NCI-H82 (cell line): ENCODE measurements around the gene CSTPP1.
A peak's percentile ranks its signal among the peaks of the same experiment; 100 is the strongest.
"Not testable (repeated sequence)": the region's sequence is repeated elsewhere in the genome, so short reads cannot be mapped to it uniquely, and the experiment has no call there.

Source experiments
- DNase-seq: peaks from one replicate; lab custom pipeline; 2025; lab: John Stamatoyannopoulos, UW

The CSTPP1 gene

DNA sequence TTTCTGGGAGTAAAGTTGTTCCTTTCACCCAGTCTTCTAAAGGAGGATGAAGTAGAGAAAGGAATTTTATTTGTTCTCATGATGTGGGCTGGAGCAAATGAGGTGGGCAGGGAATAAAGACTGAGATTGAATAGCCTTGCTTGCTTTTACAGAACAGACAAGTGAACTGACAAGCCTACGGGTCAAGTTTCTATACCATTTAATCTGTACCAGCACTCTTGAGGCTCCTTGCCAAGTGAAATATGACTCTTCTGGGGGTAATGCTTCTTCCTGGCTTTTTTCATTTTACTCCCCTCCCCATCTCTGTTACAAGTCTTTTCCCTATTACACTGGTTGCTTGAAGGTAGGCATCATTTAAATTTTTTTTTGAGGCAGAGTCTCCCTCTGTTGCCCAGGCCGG, 54.8 kb downstream of the CSTPP1 start:
- no peak for DNase-seq

DNA sequence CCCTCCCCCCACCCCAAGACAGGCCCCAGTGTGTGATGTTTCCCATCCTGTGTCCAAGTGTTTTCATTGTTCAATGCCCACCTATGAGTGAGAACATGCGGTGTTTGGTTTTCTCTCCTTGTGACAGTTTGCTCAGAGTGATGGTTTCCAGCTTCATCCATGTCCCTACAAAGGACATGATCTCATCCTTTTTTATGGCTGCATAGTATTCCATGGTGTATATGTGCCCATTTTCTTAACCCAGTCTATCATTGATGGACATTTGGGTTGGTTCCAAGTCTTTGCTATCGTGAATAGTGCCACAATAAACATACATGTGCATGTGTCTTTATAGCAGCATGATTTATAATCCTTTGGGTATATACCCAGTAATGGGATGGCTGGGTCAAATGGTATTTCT, 55.8 kb downstream of the CSTPP1 start:
- not testable (repeated sequence) for DNase-seq

DNA sequence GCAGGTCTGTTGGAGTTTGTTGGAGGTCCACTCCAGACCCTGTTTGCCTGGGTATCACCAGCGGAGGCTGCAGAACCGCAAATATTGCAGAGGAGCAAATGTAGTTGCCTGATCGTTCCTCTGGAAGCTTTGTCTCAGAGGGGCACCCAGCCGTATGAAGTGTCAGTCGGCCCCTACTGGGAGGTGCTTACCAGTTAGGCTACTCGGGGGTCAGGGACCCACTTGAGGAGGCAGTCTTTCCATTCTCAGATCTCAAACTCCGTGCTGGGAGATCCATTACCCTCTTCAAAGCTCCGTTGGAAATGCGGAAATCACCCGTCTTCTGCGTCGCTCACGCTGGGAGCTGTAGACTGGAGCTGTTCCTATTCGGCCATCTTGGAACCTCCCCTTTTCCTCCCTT, 61.2 kb downstream of the CSTPP1 start:
- DNase-seq: not testable (repeated sequence)

DNA sequence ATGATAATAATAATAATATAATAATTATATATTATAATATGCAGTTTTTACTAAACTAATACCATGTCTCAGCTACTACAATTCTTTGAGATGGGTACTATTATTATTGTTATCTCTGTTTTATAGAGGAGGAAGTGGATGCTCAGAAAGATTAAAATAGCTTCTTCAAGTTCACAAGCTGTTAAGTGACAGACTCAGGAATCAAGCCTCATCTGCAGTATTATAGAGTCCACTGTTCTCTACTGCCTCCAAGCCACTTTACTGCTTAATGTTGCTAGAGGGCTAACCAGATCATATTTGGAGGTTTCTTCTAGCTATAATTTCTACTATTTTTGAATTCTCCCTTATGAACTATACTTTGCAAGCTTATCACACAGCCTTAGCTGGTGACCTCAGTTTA, 62.7 kb downstream of the CSTPP1 start:
- no peak for DNase-seq

DNA sequence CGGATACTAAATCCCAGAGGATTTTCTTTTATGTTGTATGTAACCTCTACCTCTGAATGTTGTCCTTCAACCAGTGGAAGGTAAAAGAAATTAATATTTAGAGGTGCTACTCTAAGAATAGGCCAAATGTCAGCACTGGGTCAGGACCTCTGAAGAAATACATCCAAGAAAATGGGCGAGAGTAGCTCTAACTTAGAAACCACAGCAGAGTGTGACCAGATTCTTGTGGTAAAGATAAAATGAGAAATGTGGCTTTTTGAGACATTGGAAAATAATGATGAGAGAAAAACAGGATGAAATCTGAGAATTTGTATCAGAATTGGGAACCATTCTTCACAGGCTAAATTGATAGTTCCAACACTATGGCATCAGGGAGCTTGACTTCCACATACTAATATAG, 63.5 kb downstream of the CSTPP1 start:
- no peak for DNase-seq

DNA sequence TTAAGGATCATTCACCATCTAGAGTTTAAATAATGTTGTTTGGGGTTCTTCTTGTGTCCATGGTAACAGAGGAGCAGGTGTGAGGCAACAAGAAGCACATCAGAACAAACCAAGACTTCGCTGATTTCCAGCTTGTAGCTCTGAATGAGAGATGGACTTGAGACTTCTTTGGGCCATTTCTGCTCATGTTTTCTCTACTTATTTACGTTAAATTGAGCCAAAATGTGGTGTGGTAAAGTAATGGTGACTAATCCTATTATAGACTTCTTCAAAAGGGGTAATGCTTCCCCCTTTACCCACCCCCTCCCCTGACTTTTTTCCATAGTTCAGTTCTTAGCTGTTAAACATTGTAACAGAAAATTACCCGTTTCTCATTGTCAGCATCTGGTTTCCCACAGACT, 65.2 kb downstream of the CSTPP1 start:
- peak; percentile 13 for DNase-seq

DNA sequence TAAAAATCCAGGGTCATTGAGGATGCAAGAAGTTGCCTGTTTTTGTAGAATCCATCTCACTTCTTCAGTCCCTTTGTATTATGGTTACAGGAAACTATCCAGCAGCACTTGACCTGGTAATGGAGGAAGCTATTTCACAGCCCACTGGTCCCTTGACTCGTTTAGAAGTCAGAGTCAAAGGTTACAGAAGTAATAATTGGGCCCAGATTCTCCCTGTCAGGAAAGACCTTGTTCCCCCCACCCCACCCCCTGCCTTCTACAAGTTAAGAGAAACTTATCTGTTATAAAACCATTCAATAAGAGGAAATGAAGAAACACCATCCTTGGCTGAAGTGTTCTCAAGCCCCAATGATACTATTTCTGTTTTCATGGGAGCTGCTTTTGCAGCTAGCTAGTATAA, 65.8 kb downstream of the CSTPP1 start:
- no peak for DNase-seq

DNA sequence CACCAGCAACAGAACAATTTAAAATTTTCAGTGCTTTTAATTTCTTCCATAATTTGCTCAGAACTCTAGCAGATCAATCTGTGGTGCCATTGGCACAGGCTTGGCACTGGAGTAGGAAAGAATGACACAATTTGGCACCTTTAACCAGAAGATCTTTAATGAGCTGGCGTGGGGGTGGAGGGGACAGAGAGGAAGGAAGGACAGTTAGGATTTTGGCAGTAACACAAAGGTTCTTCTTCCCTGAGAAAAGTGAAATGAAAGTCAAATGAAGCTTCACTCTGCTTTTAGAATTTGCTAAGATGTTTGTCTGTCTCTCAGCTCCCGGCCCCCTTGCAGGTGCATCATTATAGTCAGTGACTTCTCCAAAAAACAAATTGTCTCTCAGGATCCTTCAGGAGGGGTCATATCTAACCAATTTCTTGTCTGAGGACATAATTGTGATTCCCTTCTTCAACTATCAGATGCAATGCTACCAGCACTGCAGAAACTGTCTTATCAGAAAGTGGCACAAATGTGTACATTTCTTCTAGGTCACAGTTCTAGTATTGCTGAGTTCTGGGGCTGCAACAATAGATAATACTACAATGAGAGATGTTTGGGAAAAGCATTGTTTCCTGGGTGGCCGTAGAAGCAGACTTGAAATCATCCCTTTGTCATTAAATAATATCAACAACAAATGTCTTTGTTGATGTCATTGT, 66.8 kb downstream of the CSTPP1 start:
- DNase-seq: no peak

DNA sequence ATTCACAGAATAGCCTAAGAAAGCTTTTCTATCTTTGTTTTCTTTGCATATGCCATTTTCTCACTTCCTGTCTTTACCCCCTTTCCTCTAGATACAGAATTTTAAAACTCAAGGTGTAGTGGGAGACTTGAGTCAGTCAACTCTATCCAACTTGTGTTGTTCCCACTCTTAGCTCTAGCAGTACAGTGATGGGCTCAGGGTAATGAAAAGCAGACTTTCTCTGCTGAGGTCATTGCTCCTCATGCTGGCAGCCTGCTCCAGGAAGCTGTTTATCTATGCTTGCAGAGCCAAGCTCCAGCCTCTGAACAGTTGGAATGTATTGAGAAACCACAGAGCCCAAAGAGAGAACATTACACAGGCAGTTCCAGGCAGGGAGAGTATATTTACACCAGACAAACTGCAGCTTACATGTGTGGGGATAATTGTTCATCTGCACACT, 68.1 kb downstream of the CSTPP1 start:
- DNase-seq: peak; percentile 59

DNA sequence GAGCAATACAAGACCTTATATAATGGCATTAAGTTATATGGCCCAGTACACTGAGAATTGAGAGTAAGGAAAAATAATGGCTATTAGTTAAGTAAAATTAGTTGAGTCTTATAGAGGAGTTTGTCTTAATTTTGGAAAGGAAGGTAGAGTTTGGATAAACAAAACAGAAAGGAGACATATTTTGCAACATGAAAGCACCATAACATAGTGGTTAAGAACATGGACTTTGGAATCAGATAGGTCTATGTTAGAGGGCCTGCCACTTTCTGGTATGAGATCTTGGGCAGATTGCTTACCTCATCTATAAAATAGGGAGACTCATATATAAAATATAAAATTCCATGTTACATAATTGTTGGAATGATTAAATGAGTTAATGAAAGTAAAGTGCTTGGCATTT, 68.9 kb downstream of the CSTPP1 start:
- DNase-seq: no peak

DNA sequence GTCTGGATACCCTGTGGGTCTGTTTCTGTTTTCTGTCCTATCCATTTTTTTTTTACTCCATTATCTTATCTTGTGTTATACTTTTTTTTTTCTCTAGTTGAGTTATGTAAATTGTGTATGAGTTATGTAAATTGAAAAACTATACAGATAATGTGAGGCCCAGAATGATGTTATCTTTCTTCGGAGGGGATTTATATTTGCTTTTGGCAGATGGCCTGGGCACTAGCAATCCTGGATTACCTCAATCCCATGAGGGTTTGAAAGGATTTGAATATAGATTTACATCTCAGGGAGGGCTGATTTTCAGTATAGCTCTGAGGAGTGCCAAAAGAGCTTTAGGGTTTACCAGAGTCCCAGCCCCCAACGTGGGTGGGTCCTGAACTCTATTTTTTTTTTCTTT, 71.0 kb downstream of the CSTPP1 start:
- peak; percentile 98 for DNase-seq

DNA sequence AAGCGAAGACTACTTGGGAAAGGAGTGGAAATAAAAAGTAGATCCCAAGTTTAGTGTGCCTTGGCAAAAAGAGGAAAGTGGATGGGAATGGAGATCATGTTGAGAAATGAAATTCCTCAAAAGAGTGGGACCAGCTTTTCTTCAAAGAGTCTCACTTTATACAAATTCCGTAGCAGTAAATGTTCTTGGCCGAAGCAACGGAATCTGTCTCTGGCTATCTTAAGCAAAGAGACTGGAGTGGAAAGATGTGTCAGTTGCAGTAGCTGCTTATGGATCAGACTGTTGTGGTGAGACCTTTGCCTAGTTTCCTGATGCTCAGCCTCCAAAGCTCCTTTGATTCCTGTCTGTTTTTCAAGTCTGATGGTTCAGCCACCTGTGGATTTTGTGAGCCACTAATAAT, 73.6 kb downstream of the CSTPP1 start:
- peak; percentile 52 for DNase-seq

DNA sequence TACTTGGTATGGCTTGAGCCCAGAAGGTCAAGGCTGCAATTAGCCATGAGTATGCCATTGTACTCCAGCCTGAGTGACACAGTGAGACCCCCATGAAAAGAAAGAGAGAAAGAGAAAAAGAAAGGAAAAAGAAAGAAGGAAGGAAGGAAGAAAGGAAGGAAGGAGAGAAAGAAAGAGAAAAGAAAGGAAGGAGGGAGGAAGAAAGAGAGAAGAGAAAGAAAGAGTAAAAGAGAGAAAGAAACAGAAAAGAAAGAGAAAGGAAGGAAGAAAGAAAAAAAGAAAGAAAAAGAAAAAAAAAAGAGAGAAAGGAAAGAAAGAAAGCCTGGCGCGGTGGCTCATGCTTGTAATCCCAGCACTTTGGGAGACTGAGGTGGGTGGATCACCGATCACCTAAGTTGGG, 77.5 kb downstream of the CSTPP1 start:
- no peak for DNase-seq

DNA sequence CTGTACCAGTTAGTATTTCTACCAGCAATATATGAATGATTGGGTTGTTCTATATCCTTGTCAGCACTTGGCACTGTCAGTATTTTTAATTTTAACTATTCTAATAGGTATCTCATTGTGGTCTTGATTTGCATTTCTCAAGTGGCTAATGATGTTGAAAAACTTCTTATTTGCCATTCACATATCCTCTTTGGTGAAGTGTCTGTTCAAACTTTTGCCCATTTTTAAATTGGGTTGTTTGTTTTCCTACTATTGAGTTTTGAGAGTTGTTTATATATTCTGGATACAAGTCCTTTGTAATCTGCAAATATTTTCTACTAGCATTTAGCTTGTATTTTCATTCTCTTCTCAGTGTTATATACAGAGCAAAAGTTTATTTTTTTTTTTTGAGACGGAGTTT, 82.1 kb downstream of the CSTPP1 start:
- no peak for DNase-seq

DNA sequence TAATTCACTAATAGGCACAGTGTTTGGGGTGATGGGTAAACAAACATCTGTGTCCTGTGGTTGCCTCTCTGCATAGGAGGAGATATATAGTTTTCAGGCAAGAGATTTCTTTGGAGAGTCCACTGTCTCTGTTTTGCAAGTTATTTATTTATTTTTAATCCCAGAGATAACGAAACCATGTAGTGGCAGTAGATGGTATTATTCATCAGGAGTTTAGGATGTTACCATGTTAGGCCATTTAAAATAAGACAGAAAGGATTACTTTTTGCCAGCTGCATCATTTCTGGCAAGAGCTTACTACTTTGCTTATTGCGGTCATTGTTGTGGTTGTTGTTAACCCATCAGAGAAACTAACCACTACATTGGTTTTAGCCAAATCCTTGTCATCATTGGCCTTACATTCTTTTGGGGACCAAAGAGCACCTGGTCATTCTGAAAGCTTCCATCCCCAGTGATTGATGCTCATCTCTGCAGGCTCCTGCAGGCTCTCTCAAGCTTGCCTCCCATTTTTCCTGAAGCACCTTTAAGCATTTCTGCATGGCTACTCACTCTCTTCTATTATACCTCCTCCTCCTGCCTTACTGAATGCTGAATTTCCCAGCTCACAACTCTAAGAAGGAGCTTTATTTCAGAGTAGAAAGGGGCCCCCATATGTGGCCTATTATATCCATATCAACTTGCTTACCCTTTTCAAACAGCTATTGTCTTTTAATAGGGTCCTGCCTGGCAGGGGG, 84.4 kb downstream of the CSTPP1 start:
- peak; percentile 12 for DNase-seq

DNA sequence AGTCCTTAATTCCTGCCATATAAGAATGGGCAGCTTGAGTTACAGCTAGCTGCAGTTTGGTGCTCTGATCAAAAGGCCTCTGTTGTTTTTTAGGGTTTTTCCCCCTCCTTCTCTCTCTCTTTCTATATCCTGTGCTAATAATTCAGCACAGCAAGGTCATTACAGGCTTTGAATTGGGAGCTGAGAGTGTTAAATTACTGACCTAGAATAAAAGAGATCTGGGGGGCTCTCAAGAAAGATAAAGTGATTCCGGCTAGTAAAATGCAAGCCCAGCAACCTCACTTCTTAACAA, 84.9 kb downstream of the CSTPP1 start:
- no peak for DNase-seq

DNA sequence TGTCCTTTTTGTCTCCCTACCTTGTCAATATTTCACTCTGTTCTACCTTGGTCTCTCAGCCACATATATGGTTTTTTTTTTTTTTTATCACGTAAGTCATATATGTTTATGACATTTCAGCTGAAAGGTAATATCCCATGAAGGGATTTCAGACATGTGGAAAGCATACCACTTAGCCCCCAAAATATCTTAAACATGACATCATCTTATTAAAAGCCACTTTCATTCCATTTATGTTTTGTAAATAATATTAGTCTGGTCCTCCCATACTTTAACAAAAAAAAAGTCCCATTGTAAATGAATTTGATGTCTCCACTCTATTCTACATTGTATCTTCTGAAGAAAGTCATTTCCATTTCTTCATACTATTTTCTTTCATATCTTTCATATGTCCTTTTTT, 85.4 kb downstream of the CSTPP1 start:
- DNase-seq: no peak

DNA sequence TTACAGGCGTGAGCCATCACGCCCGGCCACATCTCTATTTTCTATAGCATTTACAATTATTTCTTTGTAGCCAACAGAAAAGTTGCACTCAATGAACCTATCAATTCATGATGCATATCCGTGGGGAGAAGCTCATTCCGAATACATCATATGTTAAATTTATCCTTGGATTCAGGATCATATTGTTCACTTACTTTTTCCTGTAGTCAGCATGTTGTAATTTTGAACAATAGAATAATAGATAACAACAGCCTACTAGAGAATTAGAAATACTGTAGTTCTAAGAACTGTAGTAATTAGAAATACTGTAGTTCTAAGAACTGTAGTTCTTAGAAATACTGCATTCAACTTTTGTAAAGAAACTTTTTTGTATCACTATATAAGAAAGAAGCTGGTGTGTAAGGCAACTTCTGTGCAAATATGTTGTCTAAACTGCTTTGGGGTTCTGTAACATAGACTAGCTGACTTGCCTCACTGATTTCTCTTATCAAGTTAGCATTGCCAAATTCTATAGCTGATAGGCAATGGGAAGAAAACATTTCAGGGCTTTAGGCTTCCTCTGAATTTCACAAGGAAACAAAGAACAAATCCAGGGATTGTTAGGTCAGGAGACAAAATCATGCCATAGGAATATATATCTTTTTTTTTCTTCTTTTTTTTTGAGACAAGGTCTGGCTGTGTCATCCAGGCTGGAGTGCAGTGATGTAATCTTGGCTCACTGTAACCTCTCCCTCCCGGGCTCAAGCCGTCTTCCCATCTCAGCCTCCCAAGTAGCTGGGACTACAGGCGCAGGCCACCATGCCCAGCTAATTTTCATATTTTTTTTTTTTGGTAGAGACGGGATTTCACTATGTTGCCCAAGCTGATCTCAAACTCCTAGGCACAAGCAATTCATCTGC, 91.9 kb downstream of the CSTPP1 start:
- DNase-seq: no peak

DNA sequence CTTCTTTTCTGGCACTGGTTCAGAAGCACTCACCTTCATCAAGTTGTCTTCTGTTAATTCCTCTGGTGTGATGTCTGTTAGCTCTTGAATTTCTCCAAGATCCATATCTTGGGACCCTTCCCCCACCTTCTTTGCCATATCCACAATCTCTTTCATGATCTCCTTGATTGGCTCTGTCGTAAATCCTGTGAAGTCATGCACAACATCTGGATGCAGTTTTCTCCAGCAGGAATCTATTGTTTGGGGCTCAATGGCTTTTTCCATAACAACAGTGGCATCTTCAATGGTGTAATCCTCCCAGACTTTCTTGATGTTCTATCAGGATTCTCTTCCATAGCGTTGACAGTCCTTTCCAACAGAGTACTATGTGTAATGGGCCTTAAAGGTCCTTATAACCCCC, 96.9 kb downstream of the CSTPP1 start:
- DNase-seq: peak; percentile 75

DNA sequence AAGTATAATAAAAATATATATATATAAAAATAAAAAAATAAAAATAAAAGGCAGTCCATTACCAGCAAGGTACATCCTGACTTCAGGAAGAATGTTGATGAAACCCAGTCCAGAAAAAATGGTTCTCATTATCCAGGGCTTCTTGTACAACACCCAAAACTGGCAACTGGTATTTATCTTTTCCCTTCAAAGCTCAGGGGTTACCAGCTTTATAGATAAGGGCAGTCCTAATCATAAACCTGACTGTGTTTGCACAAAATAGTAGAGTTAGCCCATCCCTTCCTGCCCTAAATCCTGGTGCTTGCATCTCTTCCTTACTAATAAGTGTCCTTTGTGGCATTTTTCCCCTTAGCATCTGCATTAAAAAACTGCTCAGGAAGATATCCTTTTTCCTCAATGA, 97.5 kb downstream of the CSTPP1 start:
- DNase-seq: no peak

DNA sequence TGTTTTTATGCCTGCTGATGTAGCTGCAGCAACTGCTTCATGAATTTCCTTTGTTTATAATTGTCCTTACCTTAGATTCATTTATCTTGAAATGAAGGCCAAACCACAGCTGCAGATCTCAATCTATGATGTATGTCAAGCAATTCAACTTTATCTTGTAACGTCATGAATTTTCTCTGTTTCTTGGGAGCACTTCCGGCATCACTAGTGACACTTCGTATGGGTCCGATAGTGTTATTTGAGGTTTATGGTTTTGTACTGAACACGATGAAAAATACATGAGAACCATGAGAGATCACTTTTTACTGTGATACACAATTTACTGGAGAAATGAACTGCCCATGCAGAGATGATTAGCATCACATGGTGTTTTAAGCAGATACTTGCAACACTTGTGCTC, 98.5 kb downstream of the CSTPP1 start:
- DNase-seq: no peak

DNA sequence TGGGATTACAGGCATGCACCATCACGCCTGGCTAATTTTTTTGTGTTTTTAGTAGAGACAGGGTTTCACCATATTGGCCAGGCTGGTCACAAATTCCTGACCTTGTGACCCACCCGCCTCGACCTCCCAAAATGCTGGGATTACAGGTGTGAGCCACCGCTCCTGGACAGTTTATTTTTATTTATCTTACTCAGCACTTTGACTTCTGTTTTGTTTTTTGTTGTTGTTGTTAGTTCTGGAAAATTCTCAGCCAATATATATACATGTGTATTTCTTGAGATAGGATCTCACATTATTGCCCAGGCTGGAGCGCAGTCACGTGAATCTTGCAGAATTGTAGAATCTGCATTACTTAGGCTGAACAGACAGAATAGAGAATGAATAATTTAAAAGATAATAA, 107.6 kb downstream of the CSTPP1 start:
- DNase-seq: no peak

DNA sequence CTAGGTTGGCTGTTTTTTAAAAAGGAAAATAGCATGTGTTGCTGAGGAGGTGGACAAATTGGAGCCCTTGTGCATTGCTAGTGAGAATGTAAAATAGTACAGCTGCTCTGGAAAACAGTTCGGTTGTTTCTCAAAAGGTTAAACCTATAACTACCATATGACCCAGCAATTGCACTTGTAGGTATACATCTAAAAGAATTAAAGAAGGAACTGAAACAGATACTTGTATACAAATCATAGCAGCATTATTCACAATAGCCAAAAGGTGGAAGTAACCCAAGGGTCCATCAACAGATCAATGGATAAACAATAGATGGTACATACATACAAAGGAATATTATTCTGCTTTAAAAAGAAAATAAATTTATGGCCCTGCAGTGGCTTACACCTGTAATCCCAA, 111.4 kb downstream of the CSTPP1 start:
- no peak for DNase-seq
